ENCODE data around the gene JOSD2.

JOSD2 gene

GRCh38 chr19:50515168-50515561 is 4.2 kb upstream of the JOSD2 start:
- Histone ChIP-seq H3K27me3 (ENCODE audit: insufficient read depth, low read length) (no peaks in the 10 kb centered on the region), H3K36me3 (ENCODE audit: insufficient read depth, low read length) (peaks cover 32% of the 10 kb centered on the region), H2AFZ (ENCODE audit: low read depth, low read length) (no peak overlapping the region), H3K9me3 (ENCODE audit: low read length) (peaks cover 12% of the 10 kb centered on the region), H3K4me1 (ENCODE audit: insufficient read depth, low read length) (peaks cover 45% of the 10 kb centered on the region), H3K4me3 (ENCODE audit: low read length) (no peak overlapping the region)

- Histone ChIP-seq H3K27me3 (ENCODE audit: insufficient read depth, low read length) (no peaks in the 10 kb centered on the region), H3K9me3 (ENCODE audit: low read length) (peaks cover 12% of the 10 kb centered on the region), H3K36me3 (ENCODE audit: insufficient read depth, low read length) (peaks cover 32% of the 10 kb centered on the region), H3K4me1 (ENCODE audit: insufficient read depth, low read length) (peaks cover 50% of the 10 kb centered on the region), H3K4me3 (ENCODE audit: low read length) (no peak overlapping the region), H2AFZ (ENCODE audit: low read depth, low read length) (no peak overlapping the region)
Observed at GRCh38 chr19:50514346-50515167, 3.6 kb upstream of the JOSD2 start.

GRCh38 chr19:50513746-50514345 is 2.9 kb upstream of the JOSD2 start, which contains the start of gene ASPDH:
Gene ASPDH, minus strand, starts transcription at chr19:50513913. Its CDS starts 90 bp downstream, at chr19:50513823.
- Histone ChIP-seq H2AFZ (ENCODE audit: low read depth, low read length) (no peak within 1 kb of the TSS), H3K4me1 (ENCODE audit: insufficient read depth, low read length) (peaks cover 57% of the 10 kb centered on the region), H3K27me3 (ENCODE audit: insufficient read depth, low read length) (no peaks in the 10 kb centered on the region), H3K9me3 (ENCODE audit: low read length) (peaks cover 7% of the 10 kb centered on the region), H3K4me3 (ENCODE audit: low read length) (no peak within 1 kb of the TSS), H3K36me3 (ENCODE audit: insufficient read depth, low read length) (peaks cover 27% of the 10 kb centered on the region)

GRCh38 chr19:50512999-50513745 is 2.2 kb upstream of the JOSD2 start:
- Histone ChIP-seq H3K4me3 (ENCODE audit: low read length) (no peak overlapping the region), H3K4me1 (ENCODE audit: insufficient read depth, low read length) (peaks cover 64% of the 10 kb centered on the region)

GRCh38 chr19:50512112-50512998 is 1.4 kb upstream of the JOSD2 start:
- Histone ChIP-seq H3K36me3 (ENCODE audit: insufficient read depth, low read length) (peaks cover 12% of the 10 kb centered on the region), H3K4me3 (ENCODE audit: low read length) (peak overlapping the region; percentile 77), H3K4me1 (ENCODE audit: insufficient read depth, low read length) (peaks cover 68% of the 10 kb centered on the region), H3K27me3 (ENCODE audit: insufficient read depth, low read length) (no peaks in the 10 kb centered on the region), H3K9me3 (ENCODE audit: low read length) (no peaks in the 10 kb centered on the region), H2AFZ (ENCODE audit: low read depth, low read length) (no peak overlapping the region)

More at GRCh38 chr19:50512999-50513745, 2.2 kb upstream of the JOSD2 start:
- Histone ChIP-seq H3K36me3 (ENCODE audit: insufficient read depth, low read length) (peaks cover 20% of the 10 kb centered on the region), H3K9me3 (ENCODE audit: low read length) (no peaks in the 10 kb centered on the region), H2AFZ (ENCODE audit: low read depth, low read length) (no peak overlapping the region), H3K27me3 (ENCODE audit: insufficient read depth, low read length) (no peaks in the 10 kb centered on the region)

GRCh38 chr19:50510700-50511068 is 307 bp downstream of the JOSD2 start:
- H3K4me1 ChIP-seq (ENCODE audit: insufficient read depth, low read length) = peaks cover 68% of the 10 kb centered on the region
- no peak overlapping the region for H2AFZ ChIP-seq (ENCODE audit: low read depth, low read length)
- no peaks in the 10 kb centered on the region for H3K27me3 ChIP-seq (ENCODE audit: insufficient read depth, low read length)
- H3K9me3 ChIP-seq (ENCODE audit: low read length) = no peaks in the 10 kb centered on the region
- H3K36me3 ChIP-seq (ENCODE audit: insufficient read depth, low read length) = peaks cover 2% of the 10 kb centered on the region
- peak overlapping the region; percentile 77 for H3K4me3 ChIP-seq (ENCODE audit: low read length)

GRCh38 chr19:50510121-50510670 is 795 bp downstream of the JOSD2 start:
- Histone ChIP-seq H3K36me3 (ENCODE audit: insufficient read depth, low read length) (no peaks in the 10 kb centered on the region), H3K9me3 (ENCODE audit: low read length) (no peaks in the 10 kb centered on the region), H3K4me1 (ENCODE audit: insufficient read depth, low read length) (peaks cover 65% of the 10 kb centered on the region), H3K27me3 (ENCODE audit: insufficient read depth, low read length) (no peaks in the 10 kb centered on the region), H3K4me3 (ENCODE audit: low read length) (peak overlapping the region; percentile 77), H2AFZ (ENCODE audit: low read depth, low read length) (peak overlapping the region; percentile 49)

- H3K9me3 ChIP-seq (ENCODE audit: low read length) = no peaks in the 10 kb centered on the region
- H3K36me3 ChIP-seq (ENCODE audit: insufficient read depth, low read length) = no peaks in the 10 kb centered on the region
- no peak overlapping the region for H3K4me3 ChIP-seq (ENCODE audit: low read length)
- H3K4me1 ChIP-seq (ENCODE audit: insufficient read depth, low read length) = peaks cover 57% of the 10 kb centered on the region
- no peak overlapping the region for H2AFZ ChIP-seq (ENCODE audit: low read depth, low read length)
- no peaks in the 10 kb centered on the region for H3K27me3 ChIP-seq (ENCODE audit: insufficient read depth, low read length)
Observed at GRCh38 chr19:50509366-50509765, 1.6 kb downstream of the JOSD2 start.

GRCh38 chr19:50508843-50509190 is 2.2 kb downstream of the JOSD2 start:
- no peak overlapping the region for H3K4me3 ChIP-seq (ENCODE audit: low read length)
- H2AFZ ChIP-seq (ENCODE audit: low read depth, low read length) = no peak overlapping the region
- no peaks in the 10 kb centered on the region for H3K9me3 ChIP-seq (ENCODE audit: low read length)
- peaks cover 51% of the 10 kb centered on the region for H3K4me1 ChIP-seq (ENCODE audit: insufficient read depth, low read length)
- no peaks in the 10 kb centered on the region for H3K36me3 ChIP-seq (ENCODE audit: insufficient read depth, low read length)
- H3K27me3 ChIP-seq (ENCODE audit: insufficient read depth, low read length) = no peaks in the 10 kb centered on the region

GRCh38 chr19:50507376-50507775 is 3.6 kb downstream of the JOSD2 start:
- Histone ChIP-seq H3K36me3 (ENCODE audit: insufficient read depth, low read length) (no peaks in the 10 kb centered on the region), H2AFZ (ENCODE audit: low read depth, low read length) (no peak overlapping the region), H3K9me3 (ENCODE audit: low read length) (no peaks in the 10 kb centered on the region), H3K4me3 (ENCODE audit: low read length) (no peak overlapping the region), H3K27me3 (ENCODE audit: insufficient read depth, low read length) (no peaks in the 10 kb centered on the region), H3K4me1 (ENCODE audit: insufficient read depth, low read length) (peaks cover 37% of the 10 kb centered on the region)

- Histone ChIP-seq H2AFZ (ENCODE audit: low read depth, low read length) (no peak overlapping the region), H3K27me3 (ENCODE audit: insufficient read depth, low read length) (no peaks in the 10 kb centered on the region)
Observed at GRCh38 chr19:50506700-50507099, 4.3 kb downstream of the JOSD2 start.

GRCh38 chr19:50505856-50506611 is 5.0 kb downstream of the JOSD2 start:
- H3K27me3 ChIP-seq (ENCODE audit: insufficient read depth, low read length) = no peaks in the 10 kb centered on the region
- H3K9me3 ChIP-seq (ENCODE audit: low read length) = no peaks in the 10 kb centered on the region

More at GRCh38 chr19:50506700-50507099, 4.3 kb downstream of the JOSD2 start:
- Histone ChIP-seq H3K4me1 (ENCODE audit: insufficient read depth, low read length) (peaks cover 35% of the 10 kb centered on the region), H3K36me3 (ENCODE audit: insufficient read depth, low read length) (no peaks in the 10 kb centered on the region), H3K9me3 (ENCODE audit: low read length) (no peaks in the 10 kb centered on the region), H3K4me3 (ENCODE audit: low read length) (no peak overlapping the region)

More at GRCh38 chr19:50505856-50506611, 5.0 kb downstream of the JOSD2 start:
- Histone ChIP-seq H2AFZ (ENCODE audit: low read depth, low read length) (no peak overlapping the region), H3K4me1 (ENCODE audit: insufficient read depth, low read length) (peaks cover 39% of the 10 kb centered on the region), H3K4me3 (ENCODE audit: low read length) (no peak overlapping the region), H3K36me3 (ENCODE audit: insufficient read depth, low read length) (no peaks in the 10 kb centered on the region)

Data from neuron (in vitro differentiated cells).